Measurements from ENCODE around the gene ANKRD11. TPM values are rescaled to one million over a fixed set of nuclear protein-coding genes. Genes with fewer than 3 reads are reported as not detected.

Gene ANKRD11
- total and polyA plus RNA-seq, 3 experiments from 2014 or later: 39.8 to 150 (median 130) TPM

DNA sequence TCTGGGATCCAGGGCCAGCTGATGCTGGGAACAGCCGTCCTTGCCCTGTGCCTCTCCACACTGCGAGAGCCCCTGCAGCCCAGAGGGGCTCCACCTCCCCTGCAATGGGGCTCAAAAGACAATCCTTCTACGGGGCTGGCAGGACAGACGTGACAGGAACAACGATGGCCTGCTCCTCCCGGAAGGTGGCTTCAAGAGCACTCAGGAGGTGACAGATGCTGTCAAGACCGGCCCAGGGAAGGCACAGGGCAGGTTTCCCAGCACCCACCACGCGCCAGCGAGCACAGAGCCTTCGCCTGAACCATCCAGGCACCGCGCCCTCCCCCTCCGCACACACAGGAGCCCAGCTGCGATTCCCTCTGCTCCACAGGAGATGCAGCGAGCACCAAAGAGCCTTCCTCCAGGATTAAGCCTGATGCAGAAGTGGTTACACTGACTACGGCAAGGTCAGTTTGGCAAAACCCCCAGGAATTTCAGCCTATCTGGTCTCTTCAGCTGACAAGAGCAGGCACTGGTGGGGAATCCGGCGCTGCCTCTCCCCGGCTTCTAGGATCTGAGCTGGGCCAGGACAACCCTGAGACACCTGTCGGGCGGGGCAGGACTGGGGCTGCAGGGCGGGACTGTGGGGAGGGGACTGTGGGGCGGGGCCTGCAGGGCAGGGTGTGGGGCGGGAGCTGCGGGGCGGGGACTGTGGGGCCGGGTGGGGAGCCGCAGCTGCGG is 169.4 kb downstream of the ANKRD11 start:
- no peaks in the 10 kb centered on the region for H3K9me3 Mint-ChIP-seq
- H3K4me3 Mint-ChIP-seq: peak overlapping the region in 4 of 7 donors; percentile 23 to 70 (median 56)
- no peaks in the 10 kb centered on the region for H3K27me3 ChIP-seq (ENCODE audit: insufficient read depth, low read length, poor library complexity, severe bottlenecking)
- H3K4me1 ChIP-seq (ENCODE audit: insufficient read depth, low read length): peaks cover 95% of the 10 kb centered on the region
- peaks cover 84 to 99% (median 92%) of the 10 kb centered on the region in 3 donors for H3K4me1 Mint-ChIP-seq
- H3K9me3 ChIP-seq (ENCODE audit: low read length): no peaks in the 10 kb centered on the region
- no peak overlapping the region for H3K4me3 ChIP-seq (ENCODE audit: low read length)
- H3K27ac ChIP-seq (ENCODE audit: low read depth, low read length): peak overlapping the region; percentile 27
- H3K27ac Mint-ChIP-seq: peak overlapping the region in 7 of 8 donors; percentile 26 to 99 (median 56)
- peaks cover 0 to 24% (median 0%) of the 10 kb centered on the region in 3 donors for H3K36me3 Mint-ChIP-seq
- peaks cover 0 to 2% of the 10 kb centered on the region in 2 donors for H3K27me3 Mint-ChIP-seq
- ChIA-PET CTCF (no interaction called here), POLR2A (interaction anchor here (0.7 to 1.1 kb wide), 2 partner anchors 12 to 18 kb away, joined by 3 read pairs; no protein-coding TSS in a partner anchor)
- DNase-seq: no peak
- no peaks in the 10 kb centered on the region for H3K36me3 ChIP-seq (ENCODE audit: insufficient read depth, low read length)

DNA sequence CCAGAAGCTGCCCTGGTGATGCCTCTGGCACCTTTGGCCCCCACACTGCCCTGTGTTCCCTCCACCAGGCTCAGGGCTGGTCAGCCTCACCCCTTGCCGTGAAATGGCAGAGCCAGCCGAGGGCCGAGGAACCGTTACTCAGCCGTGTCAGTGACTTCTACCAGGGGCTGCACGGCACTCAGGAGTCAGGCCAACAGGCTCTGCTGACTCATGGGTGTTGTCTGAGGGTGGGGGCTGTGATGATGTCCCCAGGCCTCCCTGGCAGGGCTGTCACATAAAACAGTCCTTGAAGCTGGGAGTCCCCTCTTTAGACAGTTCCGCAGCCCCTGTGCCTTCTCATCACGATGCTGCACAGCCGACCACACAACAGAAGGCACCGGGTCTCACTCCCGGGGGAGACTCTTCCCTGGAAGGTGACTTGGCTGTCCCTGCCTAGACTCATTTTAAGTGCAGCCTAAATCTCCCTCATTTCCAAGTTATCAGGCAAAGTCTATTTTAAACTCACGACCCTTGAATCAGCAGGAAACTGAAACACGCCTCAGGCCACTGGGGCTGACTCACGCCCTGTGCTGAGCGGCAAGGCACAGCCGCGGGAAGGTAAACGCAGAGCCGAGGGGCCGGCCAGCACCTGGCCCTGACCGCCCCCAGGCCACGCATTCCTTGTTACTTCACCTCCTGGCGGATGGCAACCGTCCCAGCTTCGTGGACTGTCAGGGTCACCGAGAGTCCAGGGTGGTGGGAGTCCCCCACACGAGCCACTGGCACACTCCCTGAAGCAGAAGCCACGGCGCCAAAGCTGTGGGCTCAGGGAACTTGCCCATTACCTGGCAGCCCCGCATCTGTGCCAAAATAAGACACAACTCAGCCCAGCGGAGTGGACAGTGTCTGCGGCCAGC is 170.2 kb downstream of the ANKRD11 start:
- no peaks in the 10 kb centered on the region for H3K9me3 Mint-ChIP-seq
- no peaks in the 10 kb centered on the region for H3K27me3 ChIP-seq (ENCODE audit: insufficient read depth, low read length, poor library complexity, severe bottlenecking)
- H3K4me3 ChIP-seq (ENCODE audit: low read length): no peak overlapping the region
- ChIA-PET CTCF (no interaction called here), POLR2A (interaction anchor here (0.7 to 1.1 kb wide), 2 partner anchors 13 to 17 kb away, joined by 3 read pairs; no protein-coding TSS in a partner anchor)
- H3K36me3 ChIP-seq (ENCODE audit: insufficient read depth, low read length): no peaks in the 10 kb centered on the region
- no peaks in the 10 kb centered on the region for H3K9me3 ChIP-seq (ENCODE audit: low read length)
- H3K27ac Mint-ChIP-seq: peak overlapping the region; percentile 37 to 99 (median 82)
- peaks cover 0 to 1% of the 10 kb centered on the region in 2 donors for H3K27me3 Mint-ChIP-seq
- peaks cover 0 to 25% (median 0%) of the 10 kb centered on the region in 3 donors for H3K36me3 Mint-ChIP-seq
- no peak for DNase-seq
- peak overlapping the region; percentile 10 to 88 (median 70) for H3K4me3 Mint-ChIP-seq
- H3K4me1 Mint-ChIP-seq: peaks cover 84 to 99% (median 92%) of the 10 kb centered on the region in 3 donors
- H3K27ac ChIP-seq (ENCODE audit: low read depth, low read length): peak overlapping the region; percentile 42
- peaks cover 95% of the 10 kb centered on the region for H3K4me1 ChIP-seq (ENCODE audit: insufficient read depth, low read length)

DNA sequence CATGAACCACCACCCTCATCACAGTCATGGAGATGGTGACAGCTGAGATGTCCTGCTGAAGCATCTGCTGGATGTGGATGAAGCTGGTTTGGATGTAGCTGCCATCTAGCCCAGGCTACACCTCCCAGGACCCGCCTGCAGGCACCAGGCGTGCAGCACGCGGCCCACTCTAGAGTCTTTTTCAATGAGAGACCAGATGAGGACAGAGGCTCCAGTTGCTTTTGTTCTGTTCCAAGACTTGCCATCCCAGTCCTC is 170.8 kb downstream of the ANKRD11 start:
- H3K36me3 Mint-ChIP-seq: peaks cover 0 to 31% (median 0%) of the 10 kb centered on the region in 3 donors
- POLR2A ChIA-PET: no interaction called here
- peak overlapping the region; percentile 42 for H3K27ac ChIP-seq (ENCODE audit: low read depth, low read length)
- no peaks in the 10 kb centered on the region for H3K9me3 Mint-ChIP-seq
- H3K4me3 Mint-ChIP-seq: peak overlapping the region in 6 of 7 donors; percentile 10 to 88 (median 72)
- H3K27ac Mint-ChIP-seq: peak overlapping the region in 7 of 8 donors; percentile 37 to 99 (median 84)
- H3K27me3 Mint-ChIP-seq: peaks cover 0 to 2% of the 10 kb centered on the region in 2 donors
- peaks cover 84 to 99% (median 92%) of the 10 kb centered on the region in 3 donors for H3K4me1 Mint-ChIP-seq
- H3K9me3 ChIP-seq (ENCODE audit: low read length): no peaks in the 10 kb centered on the region
- CTCF ChIA-PET: no interaction called here
- peaks cover 95% of the 10 kb centered on the region for H3K4me1 ChIP-seq (ENCODE audit: insufficient read depth, low read length)
- DNase-seq: no peak
- H3K4me3 ChIP-seq (ENCODE audit: low read length): no peak overlapping the region
- H3K27me3 ChIP-seq (ENCODE audit: insufficient read depth, low read length, poor library complexity, severe bottlenecking): no peaks in the 10 kb centered on the region
- no peaks in the 10 kb centered on the region for H3K36me3 ChIP-seq (ENCODE audit: insufficient read depth, low read length)

DNA sequence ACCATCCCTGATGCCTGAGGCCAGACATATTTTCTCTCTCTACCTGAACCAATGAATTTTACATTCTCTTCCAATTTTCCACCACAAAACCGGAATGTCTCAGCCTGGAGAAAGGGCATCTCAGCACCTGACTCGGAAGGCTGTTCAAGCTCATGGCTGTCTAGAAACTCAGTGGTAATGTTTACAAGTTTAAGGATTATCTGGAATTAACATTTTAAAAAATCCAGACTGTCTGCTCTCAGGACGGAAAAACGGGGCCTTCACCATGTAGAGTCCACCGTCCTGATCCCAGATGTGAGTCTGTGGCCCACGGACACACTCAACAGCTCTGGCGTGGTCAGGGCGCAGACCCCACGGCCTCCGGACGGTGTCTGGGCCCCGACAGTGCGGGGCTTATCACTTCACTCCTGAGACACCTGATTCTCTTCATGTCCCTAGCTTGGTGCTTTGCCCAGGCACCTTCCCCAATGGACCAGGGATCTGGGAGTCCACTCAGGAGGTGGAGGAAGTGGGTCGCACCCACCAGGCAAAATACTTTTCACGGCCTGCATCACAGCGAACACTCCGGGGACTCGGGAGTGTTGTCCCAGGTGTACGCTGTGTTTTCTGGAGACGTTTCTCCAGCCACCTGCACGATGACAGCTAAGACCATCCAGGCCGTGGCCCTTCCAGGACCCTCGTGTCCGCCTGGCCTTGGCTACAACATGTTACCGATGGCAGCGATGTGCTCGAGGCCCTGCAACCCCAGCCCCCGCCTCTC is 171.3 kb downstream of the ANKRD11 start:
- no peak for DNase-seq
- CTCF ChIA-PET: no interaction called here
- H3K27ac ChIP-seq (ENCODE audit: low read depth, low read length): no peak overlapping the region
- POLR2A ChIA-PET: no interaction called here
- peaks cover 84 to 99% (median 92%) of the 10 kb centered on the region in 3 donors for H3K4me1 Mint-ChIP-seq
- peak overlapping the region in 7 of 8 donors; percentile 54 to 99 (median 85) for H3K27ac Mint-ChIP-seq
- H3K9me3 ChIP-seq (ENCODE audit: low read length): no peaks in the 10 kb centered on the region
- no peaks in the 10 kb centered on the region for H3K27me3 ChIP-seq (ENCODE audit: insufficient read depth, low read length, poor library complexity, severe bottlenecking)
- H3K4me1 ChIP-seq (ENCODE audit: insufficient read depth, low read length): peaks cover 95% of the 10 kb centered on the region
- no peak overlapping the region for H3K4me3 ChIP-seq (ENCODE audit: low read length)
- H3K4me3 Mint-ChIP-seq: peak overlapping the region in 5 of 7 donors; percentile 33 to 88 (median 47)
- H3K9me3 Mint-ChIP-seq: no peaks in the 10 kb centered on the region
- H3K36me3 Mint-ChIP-seq: peaks cover 0 to 33% (median 0%) of the 10 kb centered on the region in 3 donors
- no peaks in the 10 kb centered on the region for H3K36me3 ChIP-seq (ENCODE audit: insufficient read depth, low read length)
- peaks cover 0 to 3% of the 10 kb centered on the region in 2 donors for H3K27me3 Mint-ChIP-seq

DNA sequence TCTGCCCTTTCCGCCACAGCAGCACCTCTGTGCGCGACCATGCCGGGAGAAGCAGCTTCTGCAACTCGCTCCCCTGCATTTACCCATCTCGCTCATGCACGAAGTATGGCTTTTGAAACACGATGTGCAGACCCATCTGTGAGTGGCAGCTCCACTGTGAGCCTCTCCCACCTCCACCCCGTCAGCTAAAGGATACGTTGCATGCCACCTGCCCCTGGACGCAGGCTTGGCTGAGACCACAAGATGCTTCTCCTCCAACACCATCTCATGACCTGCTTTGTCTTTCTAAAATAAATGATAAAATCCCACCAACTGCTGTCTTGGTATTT is 172.0 kb downstream of the ANKRD11 start:
- Mint-ChIP-seq H3K36me3 (peaks cover 0 to 34% (median 0%) of the 10 kb centered on the region in 3 donors), H3K27ac (peak overlapping the region; percentile 54 to 99 (median 85))

DNA sequence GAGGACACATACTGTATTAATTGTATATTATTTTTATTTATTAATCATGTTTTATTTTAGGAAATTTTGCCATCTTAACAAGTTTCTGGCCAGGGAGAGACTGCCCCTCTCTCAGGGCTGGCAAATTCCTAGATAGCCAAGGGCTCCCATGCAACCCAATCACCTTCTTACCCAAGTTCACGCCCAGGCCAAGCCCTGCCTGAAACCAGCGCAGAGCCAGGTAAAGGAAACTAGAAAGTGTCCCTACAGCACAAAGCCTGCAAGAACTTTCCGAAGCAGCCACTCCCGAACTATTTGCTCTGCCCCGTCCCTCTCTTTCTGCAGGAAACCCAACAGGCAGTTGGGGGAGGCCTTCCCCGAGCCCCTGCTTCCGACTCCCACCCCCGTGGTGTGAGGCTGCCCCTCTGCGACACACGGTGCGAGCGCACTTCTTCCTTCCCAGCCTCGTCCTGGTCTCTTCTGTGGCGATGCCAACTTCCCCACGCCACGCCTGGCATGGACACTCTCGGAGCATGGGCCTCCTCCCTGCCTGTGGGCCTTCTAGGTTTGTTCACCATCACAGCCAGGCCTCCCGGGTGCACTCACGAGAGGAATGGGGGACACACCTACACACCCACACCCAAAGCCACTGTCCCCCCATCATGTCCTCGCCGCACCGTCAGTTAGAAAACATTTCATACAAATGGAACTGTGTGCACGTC is 172.5 kb downstream of the ANKRD11 start:
- ChIA-PET CTCF (no interaction called here), POLR2A (interaction anchor here (0.5 kb wide), 1 partner anchor 209 kb away, joined by 3 read pairs; no protein-coding TSS in a partner anchor)
- Mint-ChIP-seq H3K36me3 (peaks cover 0 to 38% (median 0%) of the 10 kb centered on the region in 3 donors), H3K4me3 (peak overlapping the region in 6 of 7 donors; percentile 35 to 74 (median 60)), H3K4me1 (peaks cover 87 to 99% (median 94%) of the 10 kb centered on the region in 3 donors), H3K27ac (peak overlapping the region; percentile 84 to 99 (median 99)), H3K9me3 (no peaks in the 10 kb centered on the region), H3K27me3 (peaks cover 0 to 3% of the 10 kb centered on the region in 2 donors)
- H3K4me1 ChIP-seq (ENCODE audit: insufficient read depth, low read length): peaks cover 97% of the 10 kb centered on the region
- H3K27ac ChIP-seq (ENCODE audit: low read depth, low read length): no peak overlapping the region
- H3K27me3 ChIP-seq (ENCODE audit: insufficient read depth, low read length, poor library complexity, severe bottlenecking): no peaks in the 10 kb centered on the region
- no peak overlapping the region for H3K4me3 ChIP-seq (ENCODE audit: low read length)
- no peaks in the 10 kb centered on the region for H3K9me3 ChIP-seq (ENCODE audit: low read length)
- DNase-seq: no peak
- peaks cover 4% of the 10 kb centered on the region for H3K36me3 ChIP-seq (ENCODE audit: insufficient read depth, low read length)

More for the DNA sequence above, 172.0 kb downstream of the ANKRD11 start:
- H3K27me3 Mint-ChIP-seq: peaks cover 0 to 3% of the 10 kb centered on the region in 2 donors
- Histone ChIP-seq H3K27ac (ENCODE audit: low read depth, low read length) (no peak overlapping the region), H3K36me3 (ENCODE audit: insufficient read depth, low read length) (no peaks in the 10 kb centered on the region), H3K9me3 (ENCODE audit: low read length) (no peaks in the 10 kb centered on the region), H3K4me3 (ENCODE audit: low read length) (no peak overlapping the region), H3K27me3 (ENCODE audit: insufficient read depth, low read length, poor library complexity, severe bottlenecking) (no peaks in the 10 kb centered on the region), H3K4me1 (ENCODE audit: insufficient read depth, low read length) (peaks cover 95% of the 10 kb centered on the region)
- ChIA-PET POLR2A (interaction anchor here (0.5 kb wide), 1 partner anchor 209 kb away, joined by 3 read pairs; no protein-coding TSS in a partner anchor), CTCF (no interaction called here)
- peak overlapping the region; percentile 33 to 72 (median 48) for H3K4me3 Mint-ChIP-seq
- H3K9me3 Mint-ChIP-seq: no peaks in the 10 kb centered on the region
- peaks cover 86 to 99% (median 92%) of the 10 kb centered on the region in 3 donors for H3K4me1 Mint-ChIP-seq
- DNase-seq: no peak

DNA sequence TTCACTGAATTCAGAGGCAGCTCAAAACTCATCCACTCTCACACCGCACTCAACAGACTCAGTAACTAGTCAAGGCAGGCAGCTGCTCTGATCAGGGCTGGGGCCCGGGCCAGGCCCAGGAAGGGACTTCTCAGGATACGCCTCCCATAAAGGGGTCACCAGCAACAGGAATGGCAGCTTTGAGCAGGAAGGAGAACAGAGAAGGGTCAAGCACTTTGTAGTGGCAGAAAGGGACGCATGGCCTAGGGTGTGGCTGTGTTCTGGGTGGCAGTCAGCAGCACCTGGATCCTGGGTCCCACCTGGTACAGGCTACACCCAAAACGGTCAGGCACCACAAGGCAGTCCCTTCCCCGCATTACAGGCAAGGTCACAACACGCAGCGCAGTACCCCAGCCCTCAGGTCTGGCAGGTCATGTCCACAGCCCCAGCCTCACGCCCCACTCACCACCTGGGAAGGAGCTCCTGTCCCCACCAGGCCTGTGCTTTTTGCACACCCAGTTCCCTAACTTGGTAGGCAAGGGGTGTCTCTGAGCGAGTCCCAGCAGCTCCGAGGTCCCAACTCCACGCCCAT is 173.2 kb downstream of the ANKRD11 start:
- no peak for DNase-seq
- Mint-ChIP-seq H3K9me3 (no peaks in the 10 kb centered on the region), H3K4me3 (peak overlapping the region; percentile 52 to 88 (median 77)), H3K36me3 (peaks cover 0 to 42% (median 0%) of the 10 kb centered on the region in 3 donors), H3K27ac (peak overlapping the region; percentile 92 to 99 (median 99)), H3K4me1 (peaks cover 86 to 99% (median 94%) of the 10 kb centered on the region in 3 donors), H3K27me3 (peaks cover 0 to 3% of the 10 kb centered on the region in 2 donors)
- Histone ChIP-seq H3K9me3 (ENCODE audit: low read length) (no peaks in the 10 kb centered on the region), H3K27ac (ENCODE audit: low read depth, low read length) (peak overlapping the region; percentile 81), H3K36me3 (ENCODE audit: insufficient read depth, low read length) (peaks cover 4% of the 10 kb centered on the region), H3K4me3 (ENCODE audit: low read length) (peak overlapping the region; percentile 51), H3K4me1 (ENCODE audit: insufficient read depth, low read length) (peaks cover 97% of the 10 kb centered on the region), H3K27me3 (ENCODE audit: insufficient read depth, low read length, poor library complexity, severe bottlenecking) (no peaks in the 10 kb centered on the region)
- POLR2A ChIA-PET: interaction anchor here (0.6 to 1.8 kb wide), 5 partner anchors 8 to 192 kb away, joined by 3 to 9 read pairs (median 3); no protein-coding TSS in a partner anchor
- CTCF ChIA-PET: interaction anchor here (0.7 to 1.8 kb wide), 3 partner anchors 10 to 175 kb away, joined by 3 to 10 read pairs (median 3); no protein-coding TSS in a partner anchor
